ENCODE results near the gene KCNH1.
"Not testable (repeated sequence)": the region's sequence is repeated elsewhere in the genome, so short reads cannot be mapped to it uniquely, and the experiment has no call there.

Gene KCNH1

GRCh38 chr1:211007830-211008229, 126.1 kb downstream of the KCNH1 start:
- DNase-seq (ENCODE audit: low read depth), result no peak

DNA sequence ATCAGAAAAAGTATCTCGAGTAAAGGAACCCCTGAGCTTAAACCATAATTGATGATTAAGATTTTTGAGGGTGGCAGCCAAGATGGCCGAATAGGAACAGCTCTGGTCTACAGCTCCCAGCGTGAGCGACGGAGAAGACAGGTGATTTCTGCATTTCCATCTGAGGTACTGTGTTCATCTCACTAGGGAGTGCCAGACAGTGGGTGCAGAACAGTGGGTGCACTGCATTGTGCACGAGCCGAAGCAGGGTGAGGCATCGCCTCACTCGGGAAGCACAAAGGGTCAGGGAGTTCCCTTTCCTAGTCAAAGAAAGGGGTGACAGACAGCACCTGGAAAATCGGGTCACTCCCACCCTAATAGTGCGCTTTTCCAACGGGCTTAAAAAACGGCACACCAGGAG, 138.0 kb downstream of the KCNH1 start:
- DNase-seq (ENCODE audit: low read depth), result not testable (repeated sequence)

- DNase-seq (ENCODE audit: low read depth), result no peak
Observed at GRCh38 chr1:210992837-210993236, 141.1 kb downstream of the KCNH1 start.

GRCh38 chr1:210989905-210990304, 144.0 kb downstream of the KCNH1 start:
- DNase-seq (ENCODE audit: low read depth), result no peak

GRCh38 chr1:210981490-210981889, 152.5 kb downstream of the KCNH1 start:
- no peak for DNase-seq (ENCODE audit: low read depth)

DNA sequence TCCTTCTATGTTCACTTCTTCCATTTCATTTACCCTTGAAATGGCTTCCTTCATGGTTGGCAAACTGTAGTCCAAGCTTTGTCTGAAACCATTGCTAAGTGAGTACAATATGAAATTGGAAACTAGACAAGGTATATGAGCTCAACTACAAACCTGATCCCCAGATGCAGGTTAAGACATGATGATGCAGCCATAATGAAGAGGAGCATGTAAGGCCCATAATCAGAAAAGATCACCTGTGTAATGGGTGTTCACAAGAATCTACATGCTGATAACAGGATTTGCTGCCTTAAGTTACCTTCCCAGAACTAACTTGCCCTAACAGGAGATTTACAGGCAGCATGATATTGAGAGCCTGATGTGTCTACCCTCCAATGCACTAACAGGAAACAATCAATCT, 153.9 kb downstream of the KCNH1 start:
- no peak for DNase-seq (ENCODE audit: low read depth)

DNA sequence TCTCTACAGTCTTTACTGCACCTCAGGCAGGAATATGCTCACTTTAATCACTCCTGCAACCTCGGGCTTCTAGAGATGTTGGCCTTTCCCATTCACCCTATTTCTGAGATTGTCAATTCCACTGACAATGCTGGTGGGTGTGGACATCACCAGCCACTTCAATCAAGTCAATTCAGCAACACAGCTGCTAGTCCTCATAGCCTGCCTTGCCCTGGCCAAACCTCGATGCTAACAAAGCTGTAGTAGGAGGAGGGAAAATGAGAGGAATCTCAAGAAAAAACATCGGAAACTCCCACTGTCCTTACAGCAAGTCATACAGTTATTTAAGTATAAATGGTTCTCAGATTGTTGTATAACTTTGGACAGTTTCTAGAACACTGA, 155.0 kb downstream of the KCNH1 start:
- no peak for DNase-seq (ENCODE audit: low read depth)

DNA sequence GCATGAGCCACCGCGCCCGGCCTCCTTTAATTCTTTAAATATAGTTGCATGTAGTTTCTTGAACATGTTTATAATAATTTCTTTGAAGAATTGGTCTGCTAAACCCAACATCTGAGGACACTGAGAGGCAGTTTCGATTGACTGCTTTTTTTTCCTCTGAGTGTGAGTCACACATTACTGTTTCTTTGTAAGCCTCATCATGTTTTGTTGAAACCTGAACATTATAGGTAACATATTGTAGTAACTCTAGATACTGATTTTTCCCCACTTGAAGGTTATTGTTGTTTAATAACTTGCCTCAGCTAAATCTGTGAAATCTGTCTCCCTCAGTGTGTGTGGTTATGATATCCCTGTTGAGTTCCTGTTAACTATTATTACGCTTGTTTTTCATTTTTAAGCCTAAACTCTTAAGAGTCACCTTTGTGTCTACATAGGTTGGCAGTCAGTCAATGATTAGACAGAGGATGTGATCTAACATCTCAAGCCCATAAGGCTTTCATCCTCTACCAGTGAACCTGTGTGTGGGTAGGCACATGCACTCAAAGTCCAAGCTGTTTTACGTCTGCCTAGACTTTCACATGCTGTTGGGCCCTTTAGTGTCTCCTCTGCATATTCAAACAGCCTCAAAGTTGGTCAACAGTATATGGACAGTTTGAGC, 155.5 kb downstream of the KCNH1 start:
- DNase-seq (ENCODE audit: low read depth), result no peak

GRCh38 chr1:210951279-210951678, 182.7 kb downstream of the KCNH1 start:
- DNase-seq (ENCODE audit: low read depth), result no peak

DNA sequence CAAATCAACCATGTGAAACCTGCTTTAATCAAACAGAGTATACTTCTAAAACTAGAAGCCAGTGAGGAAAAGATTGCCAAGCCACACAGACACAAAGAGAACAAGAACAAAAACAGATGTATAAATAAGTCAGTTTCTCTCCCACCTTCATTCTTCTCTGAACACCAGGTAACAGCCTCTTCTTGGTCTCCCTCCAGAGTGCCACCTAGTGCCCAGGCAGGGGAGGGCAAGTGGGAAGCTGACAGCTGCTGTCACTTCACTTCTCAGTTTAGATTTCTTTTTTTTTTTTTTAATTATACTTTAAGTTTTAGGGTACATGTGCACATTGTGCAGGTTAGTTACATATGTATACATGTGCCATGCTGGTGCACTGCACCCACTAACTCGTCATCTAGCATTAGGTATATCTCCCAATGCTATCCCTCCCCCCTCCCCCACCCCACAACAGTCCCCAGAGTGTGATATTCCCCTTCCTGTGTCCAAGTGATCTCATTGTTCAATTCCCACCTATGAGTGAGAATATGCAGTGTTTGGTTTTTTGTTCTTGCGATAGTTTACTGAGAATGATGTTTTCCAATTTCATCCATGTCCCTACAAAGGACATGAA, 183.9 kb downstream of the KCNH1 start:
- DNase-seq (ENCODE audit: low read depth), result not testable (repeated sequence)

DNA sequence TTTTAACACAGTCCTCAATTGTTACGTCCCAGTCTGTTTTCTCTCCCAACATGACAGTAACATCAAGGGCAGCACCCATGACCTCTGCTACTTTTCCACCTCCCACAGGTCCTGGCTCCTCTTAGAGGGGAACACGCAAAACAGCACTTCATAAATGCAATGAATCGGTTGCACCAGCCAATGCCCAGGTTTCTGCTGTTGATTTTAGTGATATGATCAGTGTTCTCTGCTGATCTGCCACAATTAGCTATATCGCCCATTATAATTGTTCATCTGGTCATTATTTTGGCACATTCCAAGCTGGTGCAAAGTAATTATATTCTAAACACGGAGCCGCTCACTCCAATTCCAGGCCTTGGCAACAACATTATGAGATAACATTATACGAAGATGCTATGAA, 184.5 kb downstream of the KCNH1 start:
- no peak for DNase-seq (ENCODE audit: low read depth)

GRCh38 chr1:210949039-210949438, 184.9 kb downstream of the KCNH1 start:
- no peak for DNase-seq (ENCODE audit: low read depth)

DNA sequence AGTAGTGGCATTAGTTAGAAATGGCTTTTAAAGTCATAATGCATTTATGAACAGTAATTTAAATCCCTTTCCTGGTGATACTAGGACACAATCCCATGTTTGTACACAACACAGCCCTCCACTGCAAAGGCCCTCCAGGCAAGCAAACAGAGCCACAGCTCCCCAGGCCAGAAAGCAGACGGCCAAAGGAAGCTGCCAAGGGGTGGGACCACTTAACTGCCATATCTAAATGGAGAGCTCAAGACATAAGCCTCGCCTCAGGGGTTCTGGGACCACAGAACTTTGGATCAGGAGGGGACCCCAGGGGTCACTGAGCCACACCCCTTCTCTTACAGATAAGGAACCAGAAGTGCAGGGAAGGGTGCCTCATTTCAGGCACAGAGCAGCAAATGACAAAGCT, 189.7 kb downstream of the KCNH1 start:
- no peak for DNase-seq (ENCODE audit: low read depth)

DNA sequence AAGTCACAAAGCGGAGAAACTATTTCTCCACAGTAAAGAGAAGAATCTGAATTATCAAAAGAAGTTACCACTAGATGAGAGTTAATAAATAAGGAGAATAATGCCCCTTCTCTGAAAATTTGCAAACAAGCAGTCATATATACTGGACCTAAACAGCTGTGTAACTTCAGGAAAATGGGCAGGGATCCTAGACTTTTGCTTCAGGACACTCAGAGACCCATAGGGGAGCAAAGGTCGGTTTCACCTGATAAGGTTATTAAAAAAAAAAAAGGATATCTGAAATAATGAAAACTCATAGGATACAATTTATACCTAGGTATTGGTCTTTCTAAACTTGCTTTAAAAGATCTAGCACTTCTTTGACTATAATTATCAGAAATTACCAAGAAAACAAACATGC, 191.4 kb downstream of the KCNH1 start:
- no peak for DNase-seq (ENCODE audit: low read depth)

- no peak for DNase-seq (ENCODE audit: low read depth)
Observed at GRCh38 chr1:210940081-210940617, 193.8 kb downstream of the KCNH1 start.

GRCh38 chr1:210938416-210938925, 195.5 kb downstream of the KCNH1 start:
- DNase-seq (ENCODE audit: low read depth), result no peak

DNA sequence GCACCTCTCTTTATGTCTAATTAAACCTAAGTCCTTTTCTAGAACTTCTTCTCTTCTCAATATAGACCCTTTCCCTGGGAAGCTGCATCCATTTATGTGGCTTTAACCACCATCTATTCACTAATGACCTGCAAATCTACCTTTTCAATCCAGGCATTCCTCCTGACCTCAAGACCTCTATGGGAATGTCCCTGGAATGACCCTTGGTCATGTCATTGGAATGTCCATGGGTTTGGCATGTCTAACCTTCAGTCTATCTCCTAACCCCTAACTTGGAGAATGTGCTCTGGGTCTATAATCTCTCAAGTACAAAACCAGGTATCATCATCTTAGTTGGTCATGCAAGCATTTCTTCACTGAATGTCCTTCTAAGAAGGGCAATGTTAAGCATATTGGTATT, 196.1 kb downstream of the KCNH1 start:
- no peak for DNase-seq (ENCODE audit: low read depth)

GRCh38 chr1:210935905-210936304, 198.0 kb downstream of the KCNH1 start:
- DNase-seq (ENCODE audit: low read depth), result no peak

DNA sequence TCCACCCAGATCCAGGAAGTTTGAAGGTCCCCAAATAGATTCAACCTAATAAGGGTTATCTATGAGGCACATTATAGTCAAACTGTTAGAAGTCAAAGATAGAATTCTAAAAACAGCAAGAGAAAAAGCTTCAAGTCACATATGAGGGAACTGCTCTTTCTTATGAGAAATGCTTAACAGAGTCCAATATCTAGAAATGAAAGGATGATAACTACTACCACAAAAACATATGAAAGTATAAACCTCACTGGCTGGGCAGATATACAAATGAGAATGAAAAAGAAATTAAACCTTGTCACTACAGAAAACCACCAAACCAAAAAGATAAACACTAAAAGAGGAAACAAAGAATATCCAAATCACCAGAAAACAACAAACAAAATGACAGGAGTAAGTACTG, 201.8 kb downstream of the KCNH1 start:
- DNase-seq (ENCODE audit: low read depth), result no peak

GRCh38 chr1:210922666-210923065, 211.3 kb downstream of the KCNH1 start:
- DNase-seq (ENCODE audit: low read depth), result no peak

DNA sequence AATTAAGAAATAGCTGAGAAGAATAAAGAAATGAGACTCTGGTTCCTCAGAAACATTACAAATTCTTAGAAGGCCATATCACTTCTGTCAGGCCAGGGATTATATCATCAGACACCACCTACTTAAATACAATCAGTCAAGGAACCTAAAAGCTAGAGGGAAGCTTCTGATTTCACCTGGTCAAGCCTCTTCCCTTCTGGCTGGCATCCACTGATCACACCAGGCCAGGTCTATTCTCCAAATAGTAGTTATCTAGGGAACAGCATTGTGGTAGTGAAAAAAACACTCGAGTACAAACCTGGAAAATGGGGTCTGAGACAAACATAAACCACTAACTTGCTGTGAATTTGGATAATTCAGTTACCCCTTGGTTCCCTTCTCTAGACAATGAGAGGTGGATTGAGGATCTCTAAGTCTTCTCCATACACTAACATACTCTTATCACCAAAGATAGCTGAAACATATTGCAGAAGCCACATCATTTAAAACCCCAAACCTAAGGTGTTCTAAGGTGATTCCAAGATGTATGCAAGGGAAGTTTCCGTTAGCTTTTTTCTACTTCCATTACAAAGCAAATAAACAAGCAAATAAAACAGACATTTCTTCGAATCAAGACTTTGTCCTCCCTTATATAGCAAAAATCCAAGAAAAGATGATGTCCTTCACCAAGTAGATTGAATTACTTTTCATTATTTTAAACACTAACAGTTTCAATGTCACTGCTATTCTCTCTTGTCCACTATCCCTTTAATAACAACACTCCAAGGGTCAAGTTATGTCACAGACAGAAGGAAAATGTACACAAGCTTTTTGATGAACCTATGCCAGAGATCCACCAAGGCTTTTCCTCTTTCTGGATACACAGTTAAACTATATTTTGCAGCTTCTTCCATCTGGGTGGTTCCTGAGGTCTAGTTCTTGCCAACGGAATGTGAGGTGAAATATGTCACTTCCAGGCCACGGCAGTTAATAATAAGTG, 212.9 kb downstream of the KCNH1 start:
- DNase-seq (ENCODE audit: low read depth), result no peak

DNA sequence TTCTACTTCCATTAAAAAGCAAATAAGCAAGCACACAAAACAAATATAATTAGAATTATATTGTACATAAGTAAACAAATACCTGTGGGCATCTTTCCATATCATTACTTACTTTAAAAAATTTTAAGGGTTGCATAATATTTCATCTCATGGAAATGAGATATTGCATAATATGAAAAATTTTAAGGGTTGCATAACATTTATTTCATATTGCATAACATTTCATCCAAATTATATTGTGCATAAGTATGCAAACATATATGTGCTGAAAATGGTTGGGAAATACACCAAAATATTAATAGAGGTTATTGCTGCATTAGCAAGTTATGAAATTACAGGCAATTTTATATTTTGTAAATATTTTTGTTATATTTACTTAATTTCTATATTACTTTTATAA, 213.7 kb downstream of the KCNH1 start:
- DNase-seq (ENCODE audit: low read depth), result no peak

DNA sequence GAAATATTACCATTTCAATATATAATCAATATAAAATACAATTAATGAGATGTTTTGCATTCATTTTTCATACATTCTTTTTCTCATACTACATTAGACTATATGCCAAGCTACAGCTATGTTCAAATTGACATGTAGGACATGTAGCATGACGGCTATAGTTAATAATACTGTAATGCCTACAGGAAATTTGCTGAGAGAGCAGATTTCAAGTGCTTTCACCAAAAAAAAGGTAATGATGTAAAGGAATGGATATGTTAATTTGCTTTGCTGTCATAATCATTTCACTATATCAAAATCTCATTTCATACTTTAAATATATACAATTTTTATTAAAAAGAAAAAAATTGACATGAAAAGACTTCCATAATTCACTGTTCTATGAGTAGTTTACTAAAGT, 215.1 kb downstream of the KCNH1 start:
- no peak for DNase-seq (ENCODE audit: low read depth)

Data from GM04503 (cell line).